DMS53 (cell line): ENCODE measurements around the gene LMX1B.
"Not testable (repeated sequence)": the region's sequence is repeated elsewhere in the genome, so short reads cannot be mapped to it uniquely, and the experiment has no call there.

ENCODE experiments used
- DNase-seq: peaks from one replicate; lab custom pipeline; 2025; lab: John Stamatoyannopoulos, UW

The LMX1B gene

DNA sequence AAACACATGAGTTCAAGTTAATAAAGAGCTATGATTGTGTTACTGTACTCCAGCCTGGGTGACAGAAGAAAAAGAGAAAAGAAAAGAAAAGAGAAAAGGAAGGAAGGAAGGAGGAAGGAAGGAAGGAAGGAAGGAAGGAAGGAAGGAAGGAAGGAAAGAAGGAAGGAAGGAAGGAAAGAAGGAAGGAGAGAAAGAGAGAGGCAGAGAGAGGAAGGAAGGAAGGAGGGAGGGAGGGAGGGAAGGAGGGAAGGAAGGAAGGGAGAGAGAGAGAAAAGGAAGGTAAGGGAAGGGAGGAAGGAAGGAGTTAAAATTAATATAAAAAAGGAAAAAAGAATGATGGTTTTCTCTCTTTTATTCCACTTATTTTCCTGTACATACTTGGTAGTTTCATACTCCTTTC lies 101.7 kb downstream of the LMX1B start:
- DNase-seq: no peak

DNA sequence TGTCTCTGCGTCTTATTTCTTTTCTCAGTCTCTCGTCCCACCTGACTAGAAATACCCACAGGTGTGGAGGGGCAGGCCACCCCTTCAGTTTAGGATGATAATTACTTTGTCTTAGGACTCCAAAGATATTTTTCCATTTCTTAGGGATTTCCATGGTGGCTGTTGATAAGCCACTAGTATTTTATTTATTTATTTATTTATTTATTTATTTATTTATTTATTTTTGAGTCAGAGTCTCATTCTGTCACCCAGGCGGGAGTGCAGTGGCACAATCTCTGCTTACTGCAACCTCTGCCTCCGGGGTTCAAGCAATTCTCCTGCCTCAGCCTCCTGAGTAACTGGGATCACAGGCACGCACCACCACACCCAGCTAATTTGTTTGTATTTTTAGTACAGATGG lies 103.7 kb downstream of the LMX1B start:
- not testable (repeated sequence) for DNase-seq

DNA sequence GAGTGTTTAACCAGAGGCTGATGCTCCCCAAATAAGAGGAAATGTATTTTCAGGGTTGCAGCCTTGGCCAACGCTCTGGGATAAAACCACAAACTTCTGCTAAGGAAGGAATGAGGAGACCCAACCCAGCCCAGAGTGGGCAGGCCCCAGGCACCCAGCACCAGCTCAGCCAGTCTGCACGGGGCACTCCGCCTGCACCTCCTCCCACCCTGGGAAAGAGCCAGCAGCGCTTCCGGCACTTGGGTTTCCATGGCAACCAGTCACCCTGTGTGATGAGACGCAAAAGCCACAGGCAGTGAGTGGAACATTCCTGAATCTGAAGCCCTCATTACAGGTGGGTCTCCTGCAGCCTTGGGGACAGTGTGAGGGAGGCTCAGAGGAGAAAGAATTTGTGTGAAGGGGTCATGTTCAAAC lies 105.9 kb downstream of the LMX1B start:
- DNase-seq: peak; percentile 98

DNA sequence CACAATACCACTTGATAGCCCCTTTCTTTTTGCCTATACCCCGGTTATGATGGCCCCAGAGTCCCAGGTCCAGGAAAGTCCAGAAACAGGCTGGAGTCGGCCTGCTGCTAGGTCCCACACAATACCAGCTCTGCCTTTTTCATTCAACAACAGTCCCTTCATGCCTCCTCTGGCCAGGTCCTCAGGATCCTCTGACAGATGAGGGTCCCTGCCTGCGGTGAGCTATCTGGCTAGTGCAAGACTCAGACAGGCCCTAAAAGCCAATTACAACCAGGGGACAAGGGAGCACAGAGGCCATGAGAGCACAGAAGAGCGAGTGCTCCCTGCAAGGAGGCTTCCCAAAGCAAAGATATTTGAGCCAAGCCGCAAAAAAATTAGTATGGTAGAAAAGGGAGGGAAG lies 106.3 kb downstream of the LMX1B start:
- no peak for DNase-seq

DNA sequence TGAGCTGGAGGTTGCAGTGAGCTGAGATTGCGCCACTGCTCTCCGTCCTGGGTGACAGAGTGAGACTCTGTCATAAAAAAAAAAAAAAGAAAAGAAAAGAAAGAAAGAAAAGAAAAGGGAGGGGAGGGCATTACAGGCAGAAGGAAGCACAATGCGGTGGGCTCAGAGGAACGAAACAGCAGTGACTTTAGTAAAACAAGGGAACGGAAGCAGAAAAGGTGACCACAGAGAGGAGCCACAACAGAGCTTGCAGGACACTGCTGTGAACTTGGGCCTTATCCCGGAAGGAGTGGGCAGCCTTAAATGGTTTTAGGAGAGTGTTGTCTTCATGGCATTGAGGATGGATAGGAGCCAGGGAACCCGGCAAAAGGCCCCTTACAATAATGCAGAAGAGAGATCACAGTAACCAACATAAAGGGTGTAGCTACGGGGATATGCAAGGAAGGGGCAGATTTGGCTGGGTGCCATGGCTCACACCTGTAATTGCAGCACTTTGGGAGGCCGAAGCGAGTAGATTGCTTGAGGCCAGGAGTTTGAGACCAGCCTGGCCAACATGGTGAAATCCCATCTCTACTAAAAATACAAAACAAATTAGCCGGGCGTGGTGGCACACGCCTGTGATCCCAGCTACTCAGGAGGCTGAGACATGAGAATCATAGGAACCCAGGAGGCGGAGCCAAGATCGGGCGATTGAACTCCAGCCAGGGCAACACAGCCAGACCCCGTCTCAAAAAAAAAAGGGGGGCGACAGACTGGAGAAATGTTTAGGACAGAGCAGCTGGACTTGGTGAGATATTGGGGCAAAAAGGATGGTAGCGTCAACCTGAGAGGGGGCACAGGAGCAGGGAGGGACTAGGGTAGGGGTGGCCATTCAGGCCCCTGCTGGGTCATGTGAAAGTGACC lies 107.2 kb downstream of the LMX1B start:
- no peak for DNase-seq

DNA sequence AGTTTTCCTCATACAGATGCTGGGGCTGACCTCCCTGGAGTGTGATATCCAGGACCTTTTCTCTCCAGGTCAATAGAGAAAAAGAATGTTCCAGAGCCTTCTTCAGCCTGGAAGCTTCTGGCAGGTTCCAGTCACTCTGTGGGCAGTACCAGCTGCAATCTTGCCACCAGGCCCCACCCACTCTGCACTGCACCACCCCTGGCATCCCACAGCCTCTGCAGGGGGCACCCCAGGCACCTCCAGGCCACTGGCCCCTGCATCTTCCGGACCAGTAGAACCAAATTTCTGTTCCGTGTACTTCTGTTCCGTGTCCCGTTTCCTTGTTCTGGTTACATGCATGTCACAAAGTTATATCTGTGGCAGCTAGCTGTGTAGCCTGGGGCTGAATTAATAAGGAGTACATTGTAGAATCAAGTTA lies 107.8 kb downstream of the LMX1B start:
- DNase-seq: no peak

DNA sequence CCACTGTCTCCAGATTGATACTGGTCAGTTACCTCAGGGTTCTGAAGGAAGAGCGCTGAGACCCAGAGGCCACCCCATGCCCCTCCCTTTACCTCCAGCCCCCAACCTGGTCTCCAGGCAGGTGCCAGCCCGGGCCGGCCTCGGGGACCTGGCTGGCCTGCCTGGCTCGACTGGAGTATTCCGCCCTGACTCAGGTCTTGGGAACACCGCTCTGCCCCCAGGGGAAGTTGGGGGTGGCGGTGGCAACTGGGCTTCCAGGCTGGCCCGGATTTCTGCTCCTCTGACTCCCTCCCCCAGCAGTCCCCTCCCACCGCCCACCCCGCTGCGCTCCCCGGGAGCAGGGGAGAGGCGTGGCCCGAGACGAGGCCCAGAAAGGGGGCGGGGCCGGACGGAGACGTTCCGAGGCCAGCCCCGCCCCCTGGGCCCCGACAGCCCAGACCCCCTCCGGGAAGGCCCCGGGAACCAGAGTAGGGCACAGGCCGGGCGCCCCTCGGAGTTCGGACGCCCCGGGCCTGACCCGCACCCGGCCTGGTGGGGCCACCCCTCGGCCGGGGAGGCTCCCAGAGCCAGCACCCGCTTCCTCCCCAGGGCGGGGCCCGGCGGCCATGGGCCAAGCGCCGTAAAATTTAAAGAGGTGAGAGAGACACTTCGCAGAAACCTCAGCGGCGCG lies 108.7 kb downstream of the LMX1B start:
- peak; percentile 82 for DNase-seq

DNA sequence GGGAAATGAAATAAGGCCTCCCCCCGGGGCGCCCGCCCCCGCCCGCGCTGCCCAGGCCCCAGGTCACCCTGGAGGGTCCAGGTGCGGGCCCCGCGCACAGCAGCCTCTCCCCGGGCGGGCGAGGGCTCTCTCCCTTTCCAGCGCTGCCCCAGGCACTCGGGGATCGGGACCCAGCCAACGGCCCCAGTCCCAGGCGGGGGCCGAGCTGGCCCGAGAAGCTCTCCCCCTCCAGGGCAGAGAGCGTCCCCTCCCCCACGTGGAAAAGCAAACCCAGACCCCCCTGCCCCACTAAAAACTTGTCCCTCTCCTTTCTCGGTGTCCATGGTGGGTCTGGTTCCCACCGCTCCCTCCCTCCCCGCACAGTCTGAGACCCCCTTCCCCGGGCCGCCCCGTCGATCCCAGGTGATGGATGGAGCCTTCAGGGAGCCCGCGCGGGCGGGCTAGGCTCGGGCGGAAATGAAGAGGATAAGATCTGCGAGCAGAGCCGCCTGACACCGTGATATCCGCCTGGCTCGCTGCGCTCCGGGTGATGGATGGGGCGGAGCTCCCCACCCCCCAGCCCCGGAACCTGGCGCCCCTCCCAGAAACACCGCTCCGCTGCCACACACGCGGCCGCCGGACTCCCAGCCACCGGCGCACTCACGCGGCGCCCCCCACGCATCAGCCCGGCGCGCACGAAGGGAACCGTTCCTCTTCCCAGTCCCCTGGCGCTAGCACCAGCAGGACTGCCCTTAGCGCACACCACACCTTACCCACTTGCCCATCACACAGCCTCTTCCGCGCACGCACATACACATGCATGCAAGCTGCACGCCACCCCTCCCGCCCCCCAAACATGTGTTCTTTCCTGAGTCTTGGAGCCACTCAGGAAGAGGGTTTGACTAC lies 109.4 kb downstream of the LMX1B start:
- peak; percentile 84 for DNase-seq

DNA sequence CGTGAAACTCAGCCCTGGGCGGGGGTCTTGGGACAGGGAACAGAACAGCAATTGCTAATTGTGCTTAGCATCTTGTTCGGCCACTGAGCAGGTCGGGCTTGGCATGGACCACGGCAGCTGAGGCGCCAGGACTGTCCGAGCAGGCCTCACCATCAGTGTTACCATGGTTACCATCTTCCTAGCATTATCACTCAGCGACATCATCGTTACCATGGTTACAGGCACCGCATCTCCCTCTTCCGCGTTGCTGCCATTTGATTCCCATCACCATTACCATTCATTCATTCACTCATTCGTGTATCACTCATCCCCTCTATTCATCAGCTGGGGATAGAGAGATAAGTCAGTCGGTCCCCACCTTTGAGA lies 110.1 kb downstream of the LMX1B start:
- peak; percentile 82 for DNase-seq

DNA sequence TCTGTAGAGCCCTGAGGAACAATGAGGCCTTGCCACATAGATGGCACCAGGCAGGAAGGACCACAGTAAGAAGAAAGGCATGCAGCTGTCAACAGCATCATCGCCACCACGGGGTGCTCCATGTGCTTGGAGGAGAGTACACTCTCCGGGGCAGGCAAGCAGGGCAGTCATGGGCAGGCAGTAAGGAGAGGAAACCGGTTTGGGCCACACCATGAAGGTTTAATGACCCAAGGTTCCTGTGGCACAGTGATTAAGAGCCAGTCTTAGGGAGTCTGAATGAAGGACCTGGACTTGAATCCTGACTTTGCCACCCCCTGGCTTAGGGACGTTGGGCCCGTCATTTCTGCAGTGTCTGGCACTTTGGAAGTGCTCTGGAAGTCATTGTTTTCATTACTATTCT lies 110.5 kb downstream of the LMX1B start:
- peak; percentile 66 for DNase-seq

DNA sequence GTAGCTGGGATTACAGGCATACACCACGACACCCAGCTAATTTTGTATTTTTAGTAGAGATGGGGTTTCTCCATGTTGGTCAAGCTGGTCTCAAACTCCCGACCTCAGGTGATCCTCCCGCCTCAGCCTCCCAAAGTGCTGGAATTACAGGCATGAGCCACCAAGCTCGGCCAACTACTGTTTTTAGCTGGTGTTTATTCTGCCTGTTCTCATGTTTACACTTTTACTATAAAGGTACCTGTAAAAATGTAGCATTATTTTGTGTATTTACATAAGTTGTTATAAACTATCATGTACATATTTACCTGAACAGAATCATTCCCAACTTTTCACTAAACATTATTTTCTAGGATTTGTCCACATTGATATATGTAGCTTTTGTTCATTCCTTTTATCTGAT lies 111.8 kb downstream of the LMX1B start:
- not testable (repeated sequence) for DNase-seq

DNA sequence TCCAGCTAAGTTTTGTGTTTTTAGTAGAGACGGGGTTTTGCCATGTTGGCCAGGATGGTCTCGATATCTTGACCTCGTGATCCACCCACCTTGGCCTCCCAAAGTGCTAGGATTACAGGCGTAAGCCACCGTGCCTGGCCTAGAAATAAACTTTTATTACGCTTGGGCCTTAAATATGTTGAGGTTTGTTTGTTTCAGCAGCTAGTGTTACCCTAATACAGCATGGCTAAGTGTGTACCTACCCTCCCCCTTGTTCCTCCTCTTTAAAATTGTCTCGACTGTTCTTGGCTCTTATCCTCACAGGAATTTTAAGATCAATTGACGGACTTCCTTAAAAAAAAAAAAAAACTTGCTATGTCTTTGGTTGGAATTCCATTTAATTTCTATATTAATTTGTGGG lies 114.5 kb downstream of the LMX1B start:
- DNase-seq: not testable (repeated sequence)

DNA sequence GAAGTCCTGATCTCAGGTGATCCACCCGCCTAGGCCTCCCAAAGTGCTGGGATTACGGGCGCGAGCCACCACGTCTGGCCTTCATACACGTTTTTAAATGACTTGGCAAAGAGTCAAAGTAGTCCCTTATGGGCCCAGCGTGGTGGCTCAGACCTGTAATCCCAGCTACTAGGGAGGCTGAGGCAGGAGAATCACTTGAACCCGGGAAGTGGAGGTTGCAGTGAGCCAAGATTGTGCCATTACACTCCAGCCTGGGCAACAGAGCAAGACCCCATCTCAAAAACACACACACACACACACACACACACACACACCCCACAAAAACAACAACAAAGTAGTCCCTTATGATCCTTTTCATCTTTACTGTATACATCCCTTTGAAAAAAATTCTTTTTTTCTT lies 116.9 kb downstream of the LMX1B start:
- not testable (repeated sequence) for DNase-seq

DNA sequence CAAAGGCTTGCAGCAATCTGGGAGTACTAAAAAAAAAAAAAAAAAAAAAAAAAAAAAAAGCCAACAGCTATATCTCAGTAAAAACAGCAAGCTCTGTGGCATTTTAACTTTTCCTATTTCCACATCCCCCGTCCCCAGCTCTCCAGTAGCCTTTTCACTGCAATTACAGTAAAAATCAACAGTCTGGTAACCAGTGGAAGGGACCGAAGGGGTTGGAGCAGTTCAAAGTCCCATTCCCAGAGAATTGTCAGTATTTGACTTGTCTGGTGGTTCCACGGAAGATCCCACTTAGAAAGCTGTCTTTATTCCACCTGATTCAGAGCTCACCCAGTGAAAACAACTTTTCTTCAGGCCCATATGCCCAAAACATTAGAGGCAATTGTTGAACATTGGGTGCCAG lies 119.3 kb downstream of the LMX1B start:
- DNase-seq: no peak

DNA sequence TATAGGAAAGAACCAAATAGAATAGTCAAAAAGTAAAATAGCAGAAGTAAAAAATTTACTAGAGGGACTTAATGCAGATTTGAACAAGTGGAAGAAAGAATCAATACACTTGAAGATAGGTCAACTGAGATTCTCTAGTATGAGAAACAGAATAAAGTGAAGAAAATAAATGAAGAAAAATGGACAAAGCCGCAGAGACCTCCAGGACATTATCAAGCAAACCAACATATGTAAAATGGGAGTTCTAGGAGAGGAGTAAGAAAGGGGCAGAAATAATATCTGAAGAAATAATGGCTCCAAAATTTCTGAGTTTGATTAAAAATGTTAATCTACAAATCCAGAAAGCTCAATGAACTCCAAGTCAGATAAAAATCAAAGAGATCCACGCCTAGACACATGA lies 121.1 kb downstream of the LMX1B start:
- no peak for DNase-seq

DNA sequence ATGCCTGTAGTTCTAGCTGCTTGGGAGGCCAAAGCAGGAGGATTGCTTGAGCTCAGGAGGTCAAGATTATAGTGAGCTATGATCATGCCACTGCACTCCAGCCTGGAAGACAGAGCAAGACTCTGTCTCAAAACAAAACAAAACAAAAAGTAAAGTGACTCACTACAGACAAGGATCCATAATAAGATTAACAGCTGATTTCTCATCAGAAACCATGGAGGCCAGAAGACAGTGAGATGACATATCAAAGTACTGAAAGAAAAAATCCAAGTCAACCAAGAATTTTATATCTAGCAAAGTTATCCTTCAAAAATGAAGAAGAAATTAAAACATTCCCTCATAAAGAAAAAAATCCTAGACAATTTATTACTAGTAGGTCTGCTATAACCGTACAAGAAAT lies 121.8 kb downstream of the LMX1B start:
- no peak for DNase-seq

DNA sequence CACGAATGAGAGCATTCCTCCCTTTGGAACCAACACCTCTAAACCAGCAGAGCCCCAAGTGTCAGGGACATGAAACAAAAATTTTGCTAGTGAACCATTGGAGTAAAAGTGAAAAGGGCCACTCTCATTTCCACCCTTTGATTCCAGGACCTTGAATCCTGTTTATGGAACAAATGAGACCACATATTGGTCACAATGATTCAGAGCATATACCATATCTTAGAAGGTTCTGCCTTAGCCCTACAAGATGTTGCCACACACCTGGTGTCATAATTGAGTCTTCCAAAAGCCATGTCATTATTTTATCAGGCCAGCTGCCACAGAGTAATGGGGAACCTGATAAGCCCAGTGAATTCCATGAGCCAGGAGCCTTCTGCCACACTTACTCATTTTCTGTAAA lies 124.8 kb downstream of the LMX1B start:
- no peak for DNase-seq

DNA sequence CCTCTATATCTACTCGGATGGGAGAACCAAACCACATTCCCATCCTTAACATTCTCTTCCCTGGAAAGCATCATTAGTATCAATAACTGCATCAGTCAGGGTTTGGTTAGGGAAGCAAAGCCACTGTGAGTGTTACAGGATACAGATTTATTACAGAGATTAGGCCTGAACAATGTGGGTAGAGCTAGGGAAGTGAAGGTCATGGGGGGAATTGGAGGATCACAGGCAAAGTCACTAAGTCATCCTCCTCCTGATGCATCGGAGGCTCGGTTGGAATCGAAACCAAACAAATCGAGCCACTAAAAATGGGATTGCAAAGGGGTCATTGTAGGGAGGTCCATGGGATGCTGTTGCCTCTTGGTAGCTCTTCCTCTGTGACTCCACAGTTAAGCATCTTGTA lies 129.3 kb downstream of the LMX1B start:
- DNase-seq: no peak

DNA sequence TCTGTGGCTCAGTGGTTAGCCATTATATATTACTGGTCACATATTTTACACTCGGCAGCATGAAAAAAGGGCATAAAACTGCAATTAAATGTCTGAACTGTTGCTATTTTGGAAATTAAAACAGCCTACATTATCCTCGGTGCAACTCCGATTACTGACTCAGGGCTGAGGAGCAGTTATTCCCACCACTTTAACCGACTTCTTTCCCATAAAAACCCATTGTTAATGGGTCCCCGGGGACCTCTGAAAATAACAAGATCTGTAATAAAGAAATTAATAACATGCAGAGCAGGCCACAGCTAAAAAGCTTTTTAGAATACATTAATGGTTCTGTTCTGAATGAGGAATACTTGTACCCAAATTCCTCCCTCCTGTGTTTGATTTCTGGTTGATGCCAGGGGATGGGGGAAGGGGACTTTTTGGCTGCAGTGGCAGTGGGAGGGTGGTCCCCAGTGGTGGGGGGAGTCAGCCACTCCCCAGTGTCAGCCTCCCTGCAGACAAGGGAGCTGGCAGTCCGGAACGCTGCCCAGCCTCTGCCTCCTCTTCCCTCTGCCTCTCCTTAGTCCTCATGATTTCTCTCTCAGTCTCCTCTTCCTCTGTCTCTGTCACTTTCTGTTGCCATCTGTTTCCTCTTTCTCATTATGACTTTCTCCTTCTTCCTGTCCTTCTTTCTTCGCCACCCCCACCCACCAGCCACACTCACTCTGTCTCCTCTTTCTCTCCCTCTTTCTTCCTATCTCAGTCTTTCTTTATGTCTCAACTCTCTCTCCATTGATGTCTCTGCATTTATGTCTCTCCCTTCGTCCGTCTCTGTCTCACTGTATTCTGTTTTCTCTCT lies 132.1 kb downstream of the LMX1B start:
- no peak for DNase-seq
